ENCODE measurements around the gene OGFOD2. TPM values are rescaled to one million over a fixed set of nuclear protein-coding genes. Genes with fewer than 3 reads are reported as not detected.

The OGFOD2 gene
- polyA plus RNA-seq, 10 donors, result 8.5 to 14.1 (median 9.6) TPM

- DNase-seq, result no peak
These were observed 975 bp downstream of the OGFOD2 start for GRCh38 chr12:122975790-122976647.

GRCh38 chr12:122976648-122976975 lies 1.6 kb downstream of the OGFOD2 start:
- no peak for DNase-seq

GRCh38 chr12:122977153-122977552 lies 2.1 kb downstream of the OGFOD2 start:
- no peak for DNase-seq

- DNase-seq, result no peak
These were observed 2.8 kb downstream of the OGFOD2 start for GRCh38 chr12:122977655-122978392.

GRCh38 chr12:122978507-122978955 lies 3.5 kb downstream of the OGFOD2 start:
- no peak for DNase-seq

- DNase-seq, result no peak
These were observed 4.2 kb downstream of the OGFOD2 start for GRCh38 chr12:122979001-122979907.

GRCh38 chr12:122979908-122980182 lies 4.8 kb downstream of the OGFOD2 start:
- no peak for DNase-seq

GRCh38 chr12:122980183-122981035 lies 5.4 kb downstream of the OGFOD2 start, which contains the start of gene ARL6IP4:
ARL6IP4 (plus strand) TSS chr12:122980681; CDS start chr12:122981140, 459 bp downstream.
- DNase-seq, result peak; percentile 55 to 91 (median 78)

- DNase-seq, result no peak
These were observed 6.0 kb downstream of the OGFOD2 start for GRCh38 chr12:122981036-122981471.

GRCh38 chr12:122981587-122982476 lies 6.8 kb downstream of the OGFOD2 start:
- no peak for DNase-seq

- no peak for DNase-seq
These were observed 7.4 kb downstream of the OGFOD2 start for GRCh38 chr12:122982477-122982815.

GRCh38 chr12:122982963-122983788 lies 8.1 kb downstream of the OGFOD2 start:
- no peak for DNase-seq

GRCh38 chr12:122983789-122984515 lies 8.9 kb downstream of the OGFOD2 start:
- peak in 1 of 3 donors; percentile 56 for DNase-seq

GRCh38 chr12:122984612-122985337 lies 9.7 kb downstream of the OGFOD2 start:
- DNase-seq, result peak in 1 of 3 donors; percentile 66

- no peak for DNase-seq
These were observed 10.6 kb downstream of the OGFOD2 start for GRCh38 chr12:122985338-122986257.

- DNase-seq, result no peak
These were observed 11.3 kb downstream of the OGFOD2 start for GRCh38 chr12:122986258-122986871.
